Effector memory CD4-positive, alpha-beta T cell (primary cell): ENCODE data around the gene EVA1C.

ENCODE experiments used
- DNase-seq, 3 donors: peaks; one replicate each; pipeline ENCODE4 v3.0.0-alpha.2; 2020
- H3K27ac ChIP-seq: 2 replicates; pipeline ENCODE4 v1.7.0; 2013; ENCODE audit warnings: mild to moderate bottlenecking, low read length, moderate library complexity; ENCODE audit not compliant: insufficient read depth, poor library complexity, severe bottlenecking
- H3K27me3 ChIP-seq: replicated peaks from 2 replicates; pipeline ENCODE4 v1.7.0; 2013; ENCODE audit warnings: mild to moderate bottlenecking, low read length; ENCODE audit not compliant: insufficient read depth, control insufficient read depth, poor library complexity, severe bottlenecking
- H3K36me3 ChIP-seq: 2 replicates; pipeline ENCODE4 v1.7.0; 2013; ENCODE audit warnings: mild to moderate bottlenecking, low read length, moderate library complexity; ENCODE audit not compliant: control insufficient read depth, insufficient read depth
- H3K4me1 ChIP-seq: 2 replicates; pipeline ENCODE4 v1.7.0; 2013; ENCODE audit warnings: low read length, mild to moderate bottlenecking; ENCODE audit not compliant: control insufficient read depth, insufficient read depth, poor library complexity, severe bottlenecking
- H3K4me3 ChIP-seq: 2 replicates; pipeline ENCODE4 v1.7.0; 2013; ENCODE audit warnings: low read length, low read depth, mild to moderate bottlenecking; ENCODE audit not compliant: insufficient read depth, poor library complexity, severe bottlenecking
- H3K9me3 ChIP-seq: 2 replicates; pipeline ENCODE4 v1.7.0; 2013; ENCODE audit warnings: mild to moderate bottlenecking, low read length, moderate library complexity; ENCODE audit not compliant: control insufficient read depth

The EVA1C gene

GRCh38 chr21:32410916-32411315 lies 1.6 kb upstream of the EVA1C start:
- Histone ChIP-seq H3K36me3 (no peaks in the 10 kb centered on the region), H3K27ac (peak overlapping the region; percentile 90), H3K9me3 (no peaks in the 10 kb centered on the region), H3K4me1 (peaks cover 16% of the 10 kb centered on the region), H3K4me3 (no peak overlapping the region), H3K27me3 (no peaks in the 10 kb centered on the region)
- DNase-seq: no peak

GRCh38 chr21:32411350-32412161 lies 950 bp upstream of the EVA1C start:
- Histone ChIP-seq H3K9me3 (no peaks in the 10 kb centered on the region), H3K27me3 (no peaks in the 10 kb centered on the region), H3K27ac (peak overlapping the region; percentile 90), H3K4me1 (peaks cover 16% of the 10 kb centered on the region), H3K4me3 (peak overlapping the region; percentile 95), H3K36me3 (no peaks in the 10 kb centered on the region)
- peak; percentile 24 to 40 (median 33) for DNase-seq

GRCh38 chr21:32413015-32413504 lies 554 bp downstream of the EVA1C start:
- Histone ChIP-seq H3K9me3 (no peaks in the 10 kb centered on the region), H3K36me3 (no peaks in the 10 kb centered on the region), H3K4me1 (peaks cover 16% of the 10 kb centered on the region), H3K4me3 (peak overlapping the region; percentile 95), H3K27ac (peak overlapping the region; percentile 90), H3K27me3 (no peaks in the 10 kb centered on the region)
- peak in 1 of 3 donors; percentile 6 for DNase-seq

GRCh38 chr21:32413697-32414578 lies 1.4 kb downstream of the EVA1C start:
- Histone ChIP-seq H3K9me3 (no peaks in the 10 kb centered on the region), H3K27me3 (no peaks in the 10 kb centered on the region), H3K4me1 (peaks cover 16% of the 10 kb centered on the region), H3K4me3 (no peak overlapping the region), H3K27ac (no peak overlapping the region), H3K36me3 (no peaks in the 10 kb centered on the region)
- DNase-seq: no peak

GRCh38 chr21:32414579-32415358 lies 2.3 kb downstream of the EVA1C start:
- Histone ChIP-seq H3K9me3 (no peaks in the 10 kb centered on the region), H3K36me3 (no peaks in the 10 kb centered on the region), H3K27ac (no peak overlapping the region), H3K27me3 (no peaks in the 10 kb centered on the region), H3K4me1 (peaks cover 16% of the 10 kb centered on the region), H3K4me3 (no peak overlapping the region)
- no peak for DNase-seq

GRCh38 chr21:32415451-32416398 lies 3.2 kb downstream of the EVA1C start:
- Histone ChIP-seq H3K27ac (no peak overlapping the region), H3K9me3 (no peaks in the 10 kb centered on the region), H3K4me1 (peaks cover 16% of the 10 kb centered on the region), H3K36me3 (no peaks in the 10 kb centered on the region), H3K4me3 (no peak overlapping the region), H3K27me3 (no peaks in the 10 kb centered on the region)
- no peak for DNase-seq

- no peaks in the 10 kb centered on the region for H3K27me3 ChIP-seq
- H3K36me3 ChIP-seq: no peaks in the 10 kb centered on the region
- H3K4me3 ChIP-seq: no peak overlapping the region
- DNase-seq: no peak
- no peaks in the 10 kb centered on the region for H3K9me3 ChIP-seq
- peaks cover 5% of the 10 kb centered on the region for H3K4me1 ChIP-seq
- no peak overlapping the region for H3K27ac ChIP-seq
These were observed 5.6 kb downstream of the EVA1C start for GRCh38 chr21:32418146-32418545.

- Histone ChIP-seq H3K27me3 (no peaks in the 10 kb centered on the region), H3K4me3 (no peak overlapping the region), H3K9me3 (no peaks in the 10 kb centered on the region), H3K4me1 (no peaks in the 10 kb centered on the region), H3K27ac (no peak overlapping the region), H3K36me3 (no peaks in the 10 kb centered on the region)
- no peak for DNase-seq
These were observed 9.6 kb downstream of the EVA1C start for GRCh38 chr21:32422064-32422463.
